Kidney glomerular epithelial cell (primary cell): ENCODE results near the gene PRKAA2.
A peak's percentile ranks its signal among the peaks of the same experiment; 100 is the strongest.
"Not testable (repeated sequence)": the region's sequence is repeated elsewhere in the genome, so short reads cannot be mapped to it uniquely, and the experiment has no call there.

ENCODE experiments used
- DNase-seq: peaks from one replicate; lab custom pipeline; 2025; lab: John Stamatoyannopoulos, UW

Gene PRKAA2

DNA sequence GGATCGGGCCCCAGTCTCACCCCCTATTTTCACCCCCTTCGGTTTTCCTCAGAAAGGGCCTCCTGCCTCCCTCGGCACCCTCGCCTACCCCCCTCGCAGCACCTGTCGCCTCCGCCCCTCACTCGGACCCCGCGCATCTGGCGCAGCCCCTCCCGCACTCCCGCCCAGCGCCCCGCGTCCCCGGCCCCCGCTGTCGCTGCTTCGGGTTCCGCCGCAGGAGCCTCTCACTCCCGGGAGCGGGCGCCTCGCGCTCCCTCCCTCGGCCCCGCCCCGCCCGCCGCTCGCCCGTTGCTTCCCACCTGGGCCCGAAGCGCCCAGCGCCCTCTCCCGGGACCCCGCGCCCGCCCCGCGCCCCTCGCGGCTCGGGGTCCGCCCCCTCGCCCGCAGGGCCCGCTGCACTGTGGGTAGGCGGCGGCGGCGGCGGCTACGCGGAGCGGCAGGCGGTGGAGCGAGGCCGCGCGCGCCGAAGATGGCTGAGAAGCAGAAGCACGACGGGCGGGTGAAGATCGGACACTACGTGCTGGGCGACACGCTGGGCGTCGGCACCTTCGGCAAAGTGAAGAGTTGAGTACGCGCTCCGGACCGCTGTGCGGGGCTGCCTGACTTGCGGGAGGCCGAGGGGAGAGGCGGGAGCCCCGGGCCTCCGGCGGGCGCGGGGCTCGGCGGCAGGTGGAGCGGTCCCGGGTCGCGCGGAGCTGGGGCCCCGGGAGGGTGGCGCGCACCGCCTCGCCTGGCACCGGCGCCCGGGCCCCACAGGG is at the start of gene PRKAA2:
TSS of gene PRKAA2 (plus strand) at position 396 of the 758 bp plus-strand sequence. CDS start at position 470, 74 bp downstream.
- DNase-seq = no peak

DNA sequence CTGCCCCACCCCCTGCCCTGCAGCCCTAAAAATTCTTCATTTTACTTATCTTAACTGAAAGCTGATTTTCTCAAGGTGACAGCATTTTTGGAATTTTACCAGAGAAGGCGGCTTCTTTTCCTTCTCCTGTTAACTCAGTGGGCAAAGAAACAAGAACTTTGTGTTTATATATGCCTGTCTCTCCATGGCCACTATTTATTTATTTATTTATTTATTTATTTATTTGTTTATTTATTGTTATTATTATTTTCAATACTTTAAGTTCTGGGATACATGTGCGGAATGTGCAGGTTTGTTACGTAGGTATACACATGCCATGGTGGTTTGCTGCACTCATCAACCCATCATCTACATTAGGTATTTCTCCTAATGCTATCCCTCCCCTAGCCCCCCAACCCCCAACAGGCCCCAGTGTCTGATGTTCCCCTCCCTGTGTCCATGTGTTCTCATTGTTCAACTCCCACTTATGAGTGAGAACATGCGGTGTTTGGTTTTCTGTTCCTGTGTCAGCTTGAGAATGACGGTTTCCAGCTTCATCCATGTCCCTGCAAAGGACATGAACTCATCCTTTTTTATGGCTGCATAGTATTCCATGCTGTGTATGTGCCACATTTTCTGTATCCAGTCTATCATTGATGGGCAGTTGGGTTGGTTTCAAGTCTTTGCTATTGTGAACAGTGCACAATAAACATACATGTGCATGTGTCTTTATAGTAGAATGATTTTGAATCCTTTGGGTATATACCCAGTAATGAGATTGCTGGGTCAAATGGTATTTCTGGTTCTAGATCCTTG is 49.5 kb upstream of the PRKAA2 start:
- not testable (repeated sequence) for DNase-seq

DNA sequence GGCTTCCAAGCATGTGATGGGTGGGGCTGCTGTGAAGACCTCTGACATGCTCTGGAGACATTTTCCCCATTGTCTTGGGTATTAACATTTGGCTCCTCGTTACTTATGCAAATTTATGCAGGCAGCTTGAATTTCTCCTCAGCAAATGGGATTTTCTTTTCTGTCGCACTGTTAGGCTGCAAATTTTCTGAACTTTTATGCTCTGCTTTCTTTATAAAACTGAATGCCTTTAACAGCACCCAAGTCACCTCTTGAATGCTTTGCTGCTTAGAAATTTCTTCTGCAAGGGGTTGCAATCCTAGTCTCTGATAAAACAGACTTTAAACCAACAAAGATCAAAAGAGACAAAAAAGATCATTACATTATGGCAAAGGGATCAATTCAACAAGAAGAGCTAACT is 35.0 kb upstream of the PRKAA2 start:
- not testable (repeated sequence) for DNase-seq

DNA sequence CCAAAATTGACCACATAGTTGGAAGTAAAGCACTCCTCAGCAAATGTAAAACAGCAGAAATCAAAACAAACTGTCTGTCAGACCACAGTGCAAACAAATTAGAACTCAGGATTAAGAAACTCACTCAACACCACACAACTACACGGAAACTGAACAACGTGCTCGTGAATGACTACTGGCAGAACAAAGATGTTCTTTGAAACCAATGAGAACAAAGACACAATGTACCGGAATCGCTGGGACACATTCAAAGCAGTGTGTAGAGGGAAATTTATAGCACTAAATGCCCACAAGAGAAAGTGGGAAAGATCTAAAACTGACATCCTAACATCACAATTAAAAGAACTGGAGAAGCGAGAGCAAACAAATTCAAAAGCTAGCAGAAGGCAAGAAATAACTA is 34.3 kb upstream of the PRKAA2 start:
- DNase-seq = not testable (repeated sequence)

DNA sequence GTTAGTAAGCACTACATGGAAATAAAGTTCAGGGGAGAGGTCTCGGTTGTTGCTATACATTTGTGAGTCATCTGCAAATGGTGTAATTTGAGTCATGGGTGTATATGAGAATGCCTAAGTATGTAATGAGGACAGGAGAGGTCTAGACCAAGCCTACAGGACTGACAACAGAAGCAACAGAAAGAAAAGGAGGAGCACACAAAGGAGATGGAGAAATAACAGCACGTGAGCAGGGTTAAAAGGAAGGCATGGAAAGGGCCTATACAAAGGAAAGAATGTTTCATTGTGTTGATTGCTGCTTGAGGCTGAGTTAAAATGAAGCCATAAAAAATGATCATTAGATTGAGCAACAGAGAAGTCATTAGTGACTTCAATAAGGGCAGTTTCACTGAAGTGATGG is 28.0 kb upstream of the PRKAA2 start:
- DNase-seq = no peak

DNA sequence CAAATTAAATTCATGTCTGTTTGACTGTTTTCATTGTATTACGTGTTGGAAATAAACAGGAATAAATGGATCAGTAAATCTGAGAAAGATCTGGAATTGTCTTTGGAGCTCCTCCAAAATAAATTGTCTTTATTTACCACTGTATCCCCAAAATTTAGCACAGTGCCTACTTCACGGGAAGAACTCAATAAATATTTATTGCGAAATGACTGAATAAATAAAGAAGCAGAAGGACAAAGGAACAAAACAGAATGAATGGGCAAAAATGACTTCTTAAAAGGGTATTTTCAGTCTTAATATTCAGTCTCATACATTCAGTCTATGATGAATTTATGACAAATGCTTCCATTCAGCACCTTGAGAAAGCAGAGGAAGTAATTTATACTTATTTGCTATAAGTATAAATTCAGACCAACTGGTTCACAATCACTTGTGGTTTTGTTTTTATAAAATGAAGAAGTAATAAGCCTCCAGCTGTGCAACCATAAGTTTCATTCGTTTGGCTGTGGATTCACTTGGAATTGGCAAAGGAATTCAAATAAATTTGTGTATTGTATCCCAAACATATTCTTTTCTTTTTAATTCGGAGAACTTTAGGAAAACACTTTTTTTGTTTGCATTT is 19.2 kb upstream of the PRKAA2 start:
- no peak for DNase-seq

DNA sequence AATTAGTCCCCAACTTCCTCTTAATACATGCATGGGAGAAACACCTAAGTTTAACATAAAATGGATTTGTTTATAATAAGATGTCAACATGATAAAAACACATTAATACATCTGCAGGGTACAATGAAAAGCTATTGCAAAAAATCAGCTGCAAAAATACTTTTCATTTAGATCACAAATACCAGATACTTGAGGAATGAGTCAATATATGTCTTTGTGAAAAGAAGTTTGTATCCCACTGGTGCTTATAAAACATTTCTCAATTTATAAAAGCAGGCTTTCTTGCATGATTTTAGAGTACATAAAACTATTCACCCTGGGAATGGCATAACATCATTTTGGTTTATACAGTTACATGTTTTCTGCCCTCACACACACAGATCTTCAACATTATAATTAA is 18.6 kb upstream of the PRKAA2 start:
- DNase-seq = no peak

DNA sequence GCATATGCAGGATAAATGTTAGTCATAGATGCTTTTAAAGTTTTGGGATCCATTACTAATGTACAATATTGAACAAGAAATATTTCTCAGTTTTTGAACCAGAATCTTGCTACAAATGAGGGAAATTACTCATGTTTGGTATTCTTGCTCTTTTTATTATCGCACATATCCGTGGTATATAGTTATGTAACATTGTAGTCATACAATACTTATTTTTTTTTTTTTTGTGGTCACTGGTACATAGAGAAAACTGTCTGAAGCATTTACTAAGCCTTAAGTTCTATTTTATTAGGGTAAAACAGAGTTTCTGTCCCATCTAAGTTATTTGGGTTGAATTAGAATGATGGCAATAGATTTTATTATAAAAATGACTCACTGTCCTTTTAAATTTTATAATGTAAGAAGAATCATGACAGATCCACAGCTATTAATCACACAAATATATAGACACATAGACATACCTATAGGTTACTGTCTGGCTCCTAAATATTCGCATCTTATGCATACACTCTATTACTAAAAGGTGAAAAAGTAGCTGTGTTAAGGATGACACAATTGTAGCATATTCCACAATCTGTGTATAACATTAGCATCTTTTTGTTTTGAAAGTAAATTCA is 18.0 kb upstream of the PRKAA2 start:
- DNase-seq = no peak

DNA sequence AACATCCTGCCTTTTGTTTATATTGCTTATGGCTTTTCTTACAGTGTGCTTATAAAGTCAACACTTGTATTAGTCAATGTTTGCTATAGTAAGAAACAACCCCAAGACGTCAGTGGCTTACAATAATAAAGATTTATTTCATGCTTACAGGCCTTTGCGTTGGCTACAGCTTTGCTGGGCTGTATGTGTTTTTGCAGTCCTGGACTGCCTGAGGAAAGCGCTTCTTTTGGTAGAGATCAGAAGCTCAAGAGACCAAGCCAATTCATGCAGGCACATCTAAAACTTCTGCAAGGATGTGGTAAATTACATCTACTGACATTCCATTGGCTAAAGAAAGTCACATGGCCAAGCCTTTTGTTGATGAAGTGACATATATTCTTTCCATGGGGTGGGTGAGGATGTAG is 17.5 kb upstream of the PRKAA2 start:
- DNase-seq = no peak

DNA sequence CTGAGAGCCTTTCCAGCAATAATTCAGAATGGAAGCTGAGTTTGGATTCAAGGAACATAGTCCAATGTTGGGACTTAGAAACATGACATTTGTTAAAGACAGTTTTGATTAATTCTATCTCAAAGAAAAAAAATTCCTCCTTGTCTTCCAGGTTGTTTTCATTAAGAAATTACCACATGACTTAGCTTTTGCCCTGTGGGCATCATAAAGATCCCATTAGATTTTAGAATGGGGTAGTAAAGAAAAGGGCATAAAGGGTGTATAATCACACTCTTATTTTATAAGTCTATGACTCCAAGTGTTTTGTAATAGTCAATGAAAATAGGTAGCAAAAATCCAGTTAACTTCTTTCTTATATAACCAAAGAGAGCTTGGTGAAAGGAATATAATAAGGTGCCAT is 14.3 kb upstream of the PRKAA2 start:
- no peak for DNase-seq

DNA sequence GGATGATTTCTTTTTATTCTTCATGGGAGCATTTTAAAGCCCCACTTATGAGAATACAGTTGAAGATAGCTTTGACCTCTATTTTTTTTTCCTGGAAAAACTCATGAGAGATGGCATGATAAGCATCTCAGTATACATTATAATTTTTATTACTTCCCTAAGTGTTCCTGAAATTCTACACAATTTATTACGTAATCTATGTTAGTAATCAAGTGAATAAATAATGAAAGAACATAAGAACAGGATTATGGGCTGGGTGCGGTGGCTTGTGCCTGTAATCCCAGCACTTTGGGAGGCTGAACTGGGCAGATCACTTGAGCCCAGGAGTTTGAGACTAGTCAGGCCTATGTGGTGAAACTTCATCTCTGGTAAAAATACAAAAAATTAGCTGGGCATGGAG is 13.2 kb upstream of the PRKAA2 start:
- DNase-seq = no peak

DNA sequence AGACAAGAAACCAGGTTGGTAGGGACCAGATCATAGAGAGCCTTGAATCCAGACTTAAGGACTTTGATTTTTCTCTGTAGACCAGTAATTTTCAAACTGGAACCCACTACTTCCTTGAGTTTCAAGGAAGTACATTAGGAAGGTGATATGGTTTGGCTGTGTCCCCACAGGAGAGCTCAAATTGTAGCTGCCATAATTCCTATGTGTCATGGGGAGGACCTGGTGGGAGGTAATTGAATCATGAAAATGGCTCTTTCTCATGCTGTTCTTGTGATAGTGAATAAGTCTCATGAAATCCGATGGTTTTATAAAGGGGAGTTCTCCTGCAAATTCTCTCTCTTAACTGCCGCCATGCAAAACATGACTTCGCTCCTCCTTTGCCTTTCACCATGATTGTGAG is 10.1 kb upstream of the PRKAA2 start:
- no peak for DNase-seq

DNA sequence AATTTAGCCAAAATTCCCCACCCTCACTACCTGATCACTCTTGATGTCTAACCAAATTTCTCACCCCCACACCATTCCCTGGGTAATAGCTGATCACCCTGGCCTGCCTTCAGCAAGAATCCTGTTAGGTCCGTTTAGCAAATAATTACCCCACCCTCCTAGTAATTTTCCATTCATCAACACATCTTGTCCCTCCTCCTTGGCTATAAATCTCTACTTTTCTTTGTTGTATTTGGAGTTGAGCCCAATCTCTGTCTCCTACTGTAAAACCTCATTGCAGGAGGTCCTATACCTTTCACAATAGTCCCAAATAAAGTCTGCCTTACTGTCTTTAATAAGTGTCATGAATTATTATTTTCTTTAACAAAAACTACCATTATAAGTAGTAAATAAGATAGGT is 6.9 kb upstream of the PRKAA2 start:
- DNase-seq = no peak

DNA sequence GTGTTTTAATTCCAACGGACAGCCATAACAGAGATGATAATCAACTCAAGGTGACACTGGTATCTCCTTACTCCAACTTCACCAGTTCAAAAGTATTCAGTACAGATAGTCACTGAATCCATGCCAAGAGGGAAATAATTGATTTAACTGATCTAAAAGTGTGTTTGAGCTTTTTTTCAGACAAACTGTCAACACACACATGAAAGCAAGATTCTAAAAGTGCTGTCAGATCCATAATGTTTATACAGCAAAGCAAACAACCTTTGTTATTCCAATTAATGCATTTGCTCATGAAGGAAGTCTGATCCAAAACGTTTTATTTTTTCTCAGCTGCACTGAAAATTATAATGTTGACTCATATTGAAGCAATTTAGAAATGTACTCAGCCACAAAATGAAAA is 5.9 kb upstream of the PRKAA2 start:
- DNase-seq = no peak

DNA sequence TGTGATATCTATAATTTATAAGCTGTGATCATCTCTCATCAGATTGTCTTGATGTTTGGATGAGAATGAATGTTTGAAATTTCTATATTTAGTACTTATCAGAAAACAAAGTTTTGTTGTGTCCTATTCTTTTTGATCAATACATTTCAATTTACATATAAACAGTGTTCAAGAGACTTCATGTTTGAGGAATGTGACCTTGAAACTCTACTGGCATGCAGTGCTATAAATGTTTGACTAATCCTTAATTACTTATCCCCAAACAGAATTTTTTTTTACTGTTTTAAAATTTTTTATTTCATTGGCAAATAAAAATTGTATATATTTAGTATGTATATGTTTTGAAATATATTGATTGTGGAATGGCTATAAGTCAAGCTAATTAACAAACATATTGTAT is 1.5 kb upstream of the PRKAA2 start:
- DNase-seq = peak; percentile 52

DNA sequence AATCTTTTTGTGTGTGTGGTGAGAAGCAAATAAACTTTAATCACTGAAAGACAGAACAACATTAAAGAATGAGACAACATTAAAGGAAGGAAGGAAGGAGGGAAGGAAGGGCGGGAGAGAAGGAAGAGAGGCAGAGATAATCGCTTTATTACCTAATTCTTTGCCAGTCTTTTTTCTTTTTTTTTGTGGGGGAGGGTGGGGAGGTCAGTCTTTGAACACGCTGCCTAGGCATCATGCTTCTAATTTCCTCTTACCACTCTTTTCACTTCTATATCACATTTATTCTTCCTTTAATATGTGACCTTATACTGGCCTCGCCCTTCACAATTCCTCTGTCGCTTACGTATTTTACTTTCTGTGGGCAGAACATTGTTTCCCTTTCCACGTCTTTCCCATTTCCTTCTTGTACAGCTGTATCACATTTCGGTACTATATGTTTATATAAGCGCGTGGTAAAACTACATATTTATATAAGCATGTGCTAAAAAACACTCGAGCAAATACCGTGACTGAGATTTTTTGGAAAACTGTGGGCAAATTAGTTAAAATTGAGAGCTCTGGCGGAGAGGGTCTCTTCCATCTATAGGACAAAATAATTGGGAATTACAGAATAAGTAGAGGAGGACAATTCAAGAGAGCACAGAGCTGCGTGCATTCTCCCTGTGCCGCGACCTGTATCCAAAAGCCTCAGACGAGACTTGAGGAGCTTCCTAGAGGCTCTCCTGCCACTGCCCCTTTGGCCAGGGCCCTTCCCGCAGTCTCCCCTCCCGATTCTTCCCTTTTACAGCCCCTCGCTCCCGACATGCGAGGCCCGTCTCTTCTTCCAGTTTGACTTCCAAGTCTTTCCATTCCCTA is 823 bp upstream of the PRKAA2 start:
- peak; percentile 54 for DNase-seq

DNA sequence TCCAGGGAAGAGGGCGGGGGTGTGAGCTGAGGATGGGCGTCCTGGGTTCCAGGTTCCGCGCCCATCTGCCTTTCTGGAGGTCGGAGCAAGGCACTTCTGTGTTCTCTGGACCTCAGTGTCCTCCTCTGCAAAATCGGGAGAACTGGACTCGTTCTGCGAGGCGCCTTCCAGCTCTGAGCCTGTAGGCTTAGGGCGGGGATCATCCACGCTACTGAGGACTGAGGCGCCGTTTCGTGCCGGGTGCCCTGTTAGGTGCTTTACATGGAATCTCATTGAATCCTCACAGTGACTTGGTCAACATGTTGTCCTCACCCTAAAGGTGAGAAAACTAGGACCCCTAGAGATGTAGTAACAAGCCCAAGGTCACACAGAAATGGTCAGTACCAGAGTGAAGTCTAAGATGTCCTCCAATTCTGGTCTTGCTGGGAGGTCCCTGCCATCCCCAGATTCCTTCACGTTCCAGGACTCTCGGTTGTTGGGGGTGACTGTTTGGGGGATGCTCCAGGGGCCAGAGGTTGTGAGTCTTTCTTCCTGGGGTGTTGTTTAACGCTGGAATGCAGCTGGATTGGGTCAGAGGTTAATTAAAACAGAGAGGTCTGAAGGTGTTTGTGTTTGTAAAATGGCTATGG is 677 bp downstream of the PRKAA2 start:
- DNase-seq = peak; percentile 49

DNA sequence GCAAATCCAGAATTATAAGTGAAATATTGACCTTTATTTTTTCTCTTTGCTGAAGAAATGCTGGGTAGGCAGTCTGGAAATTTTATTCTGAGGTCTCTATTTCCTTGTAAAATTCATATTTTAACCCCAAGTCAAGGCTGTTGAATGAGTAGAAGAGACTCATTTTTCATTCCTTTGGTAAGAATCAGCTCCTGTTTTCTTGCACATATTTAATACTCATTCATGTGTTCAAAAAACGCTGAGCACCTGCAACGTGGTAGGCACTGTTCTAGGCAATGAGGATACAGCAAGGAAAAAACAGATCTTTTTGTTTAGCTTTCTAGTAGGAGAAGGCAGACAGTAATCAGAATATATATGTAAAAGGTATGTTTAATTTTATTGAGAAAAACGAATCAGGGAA is 1.5 kb downstream of the PRKAA2 start:
- DNase-seq = peak; percentile 23

DNA sequence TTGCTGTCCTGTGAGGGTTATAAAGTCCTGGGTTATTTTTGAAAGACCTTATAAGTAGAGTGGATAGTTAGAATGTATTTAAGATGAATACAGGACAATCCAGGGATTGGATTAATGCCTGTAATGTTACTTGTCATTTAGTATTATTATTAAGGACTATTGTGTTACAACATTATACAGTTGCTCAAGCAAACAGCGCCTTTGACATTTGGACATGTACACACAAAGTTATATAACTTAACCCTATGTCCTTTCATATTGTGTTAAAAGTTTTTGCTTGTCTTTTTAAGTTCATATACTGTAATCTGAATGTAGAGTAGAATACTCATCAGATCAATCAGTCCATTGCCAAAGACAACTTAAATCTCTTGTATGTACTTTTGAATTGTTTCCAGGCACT is 2.0 kb downstream of the PRKAA2 start:
- no peak for DNase-seq

DNA sequence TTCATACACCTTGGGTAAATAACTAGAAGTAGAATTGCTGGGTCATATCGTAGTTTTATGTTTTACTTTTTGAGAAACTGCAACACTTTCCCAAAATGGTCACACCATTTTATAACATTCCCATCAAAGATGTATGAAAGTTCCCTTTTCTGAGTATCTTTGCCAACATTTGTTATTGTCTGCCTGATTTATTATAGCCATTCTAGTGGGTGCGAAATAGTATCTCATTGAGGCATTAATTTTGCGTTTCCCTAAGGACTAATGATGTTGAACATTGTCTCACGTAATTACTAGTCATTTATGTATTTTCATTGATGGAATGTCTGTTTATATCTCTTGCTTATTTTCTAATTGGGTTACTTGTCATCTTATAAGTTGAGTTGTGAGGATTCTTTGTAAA is 3.4 kb downstream of the PRKAA2 start:
- no peak for DNase-seq
